GM13976 (cell line): ENCODE results near the gene B4GALT1.

Experiments used
- DNase-seq: peaks from one replicate; pipeline ENCODE4 v3.0.0; 2012; ENCODE audit warnings: low spot score
- in situ Hi-C: fragments of 300-500 bp; cut with MboI; formaldehyde crosslinking; loops from one replicate; pipeline ENCODE4 v1.12.0; 2022; ENCODE audit warnings: low sequenced_read_pairs, mixed read lengths, inconsistent platforms; ENCODE audit not compliant: unreplicated experiment
- TF ChIP-seq, protein P1 (sequence below): IDR thresholded peaks from 2 replicates; pipeline ENCODE4 v1.5.1; 2012; ENCODE audit warnings: borderline replicate concordance, mild to moderate bottlenecking; ENCODE audit not compliant: insufficient read depth; ENCODE audit errors: extremely low read depth, missing control alignments, control extremely low read depth

Gene B4GALT1

DNA sequence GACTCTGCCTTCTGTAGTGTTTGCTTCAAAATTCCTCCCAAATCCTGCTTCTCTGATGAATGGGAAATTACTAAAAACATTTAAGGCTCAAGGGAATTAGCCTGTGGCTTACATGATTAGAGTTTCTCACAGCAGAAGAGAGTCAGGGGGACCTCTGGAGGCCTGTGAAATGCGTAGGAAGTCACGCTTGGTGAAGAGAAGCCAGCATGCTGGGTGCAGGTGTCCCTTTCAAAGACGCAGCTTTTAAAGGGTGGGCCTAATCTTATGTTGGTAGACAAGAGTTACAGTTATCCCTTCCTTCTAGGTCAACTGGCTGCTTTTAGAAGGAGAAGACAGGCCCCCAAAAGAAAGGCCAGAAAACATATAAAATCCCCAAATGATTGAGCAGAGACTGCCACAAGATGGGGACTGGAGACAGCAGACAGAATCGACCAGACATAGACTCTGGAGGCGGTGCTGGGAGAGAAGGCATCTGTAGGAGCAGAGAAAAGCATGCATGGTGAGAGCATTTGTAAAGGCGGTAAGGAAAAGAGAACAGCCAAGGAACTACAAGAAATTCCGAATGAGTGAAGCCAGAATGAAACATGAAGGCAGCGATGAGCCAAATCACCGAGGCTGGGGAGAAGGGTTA, 42.3 kb downstream of the B4GALT1 start:
- in situ Hi-C loops: no loop called here
- TF ChIP-seq, protein P1, sequence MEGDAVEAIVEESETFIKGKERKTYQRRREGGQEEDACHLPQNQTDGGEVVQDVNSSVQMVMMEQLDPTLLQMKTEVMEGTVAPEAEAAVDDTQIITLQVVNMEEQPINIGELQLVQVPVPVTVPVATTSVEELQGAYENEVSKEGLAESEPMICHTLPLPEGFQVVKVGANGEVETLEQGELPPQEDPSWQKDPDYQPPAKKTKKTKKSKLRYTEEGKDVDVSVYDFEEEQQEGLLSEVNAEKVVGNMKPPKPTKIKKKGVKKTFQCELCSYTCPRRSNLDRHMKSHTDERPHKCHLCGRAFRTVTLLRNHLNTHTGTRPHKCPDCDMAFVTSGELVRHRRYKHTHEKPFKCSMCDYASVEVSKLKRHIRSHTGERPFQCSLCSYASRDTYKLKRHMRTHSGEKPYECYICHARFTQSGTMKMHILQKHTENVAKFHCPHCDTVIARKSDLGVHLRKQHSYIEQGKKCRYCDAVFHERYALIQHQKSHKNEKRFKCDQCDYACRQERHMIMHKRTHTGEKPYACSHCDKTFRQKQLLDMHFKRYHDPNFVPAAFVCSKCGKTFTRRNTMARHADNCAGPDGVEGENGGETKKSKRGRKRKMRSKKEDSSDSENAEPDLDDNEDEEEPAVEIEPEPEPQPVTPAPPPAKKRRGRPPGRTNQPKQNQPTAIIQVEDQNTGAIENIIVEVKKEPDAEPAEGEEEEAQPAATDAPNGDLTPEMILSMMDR: peak; percentile 19
- DNase-seq: peak; percentile 66

DNA sequence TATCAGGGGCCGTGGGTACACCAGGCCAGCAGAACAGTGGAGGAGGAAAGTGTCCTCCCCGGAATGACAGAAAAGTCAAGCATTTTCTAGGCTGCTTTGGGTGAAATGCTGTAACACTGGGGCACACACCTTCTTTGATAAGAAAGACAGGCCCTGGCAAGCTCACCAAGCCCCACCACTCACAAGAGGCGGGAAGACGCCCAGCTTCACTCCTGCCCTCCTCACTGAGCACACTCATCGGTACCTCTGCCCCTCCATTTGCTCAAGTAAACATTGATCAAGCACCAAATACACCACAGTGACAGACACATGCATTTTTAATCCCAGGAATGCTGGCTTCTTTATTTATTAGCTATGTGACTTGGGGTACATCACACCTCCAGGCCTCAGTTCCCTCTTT, 43.1 kb downstream of the B4GALT1 start:
- no peak for DNase-seq
- in situ Hi-C loops: no loop called here
- TF ChIP-seq, protein P1: no peak

DNA sequence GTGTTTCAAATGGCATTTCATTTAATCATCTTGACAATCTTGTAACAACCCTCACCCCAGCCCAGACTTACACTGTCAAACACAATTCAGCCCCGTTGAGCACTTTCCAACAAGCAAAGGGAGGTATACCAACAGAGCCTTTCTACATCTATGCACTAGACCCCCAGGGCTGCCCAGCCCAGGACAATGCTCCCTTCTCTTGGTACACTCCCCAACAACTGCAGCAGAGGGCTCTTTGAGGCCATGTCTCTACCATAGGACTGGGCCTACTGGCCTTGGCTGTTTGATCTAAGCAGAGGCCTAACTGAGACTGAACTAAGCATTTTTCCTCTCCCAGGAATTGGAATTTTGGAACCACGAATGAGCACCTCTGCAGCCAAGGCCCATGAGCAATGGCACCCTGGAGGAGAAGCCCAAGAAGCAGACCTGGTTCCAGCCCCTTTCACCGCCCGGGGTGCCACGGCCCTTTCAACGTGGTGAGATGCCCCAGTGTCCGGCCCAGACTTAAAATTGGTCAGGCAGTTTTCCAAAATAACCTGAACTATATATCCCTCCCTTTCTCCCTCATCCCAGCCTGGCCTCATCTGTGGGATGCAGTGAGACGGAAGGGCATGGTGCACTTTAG, 43.6 kb downstream of the B4GALT1 start:
- TF ChIP-seq, protein P1: no peak
- DNase-seq: no peak
- in situ Hi-C loops: no loop called here

DNA sequence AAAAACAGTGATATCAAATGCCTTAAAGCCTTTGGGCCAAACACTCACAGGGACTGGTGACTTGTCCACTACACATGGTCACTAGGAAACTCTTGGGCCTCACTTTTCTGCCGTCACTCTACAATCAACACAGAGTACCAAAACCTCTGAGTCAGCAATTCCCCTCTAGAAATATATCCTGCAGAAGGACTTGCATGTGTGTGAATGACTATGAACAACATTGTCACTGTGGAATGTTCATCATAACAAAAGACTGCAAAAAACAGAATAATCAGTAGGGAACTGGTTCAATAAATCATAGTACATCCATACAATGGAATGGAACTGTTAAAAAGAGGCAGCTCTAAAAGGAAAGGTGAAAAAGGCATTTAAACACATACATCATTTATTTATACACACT, 46.5 kb downstream of the B4GALT1 start:
- TF ChIP-seq, protein P1: no peak
- in situ Hi-C loops: no loop called here
- no peak for DNase-seq

DNA sequence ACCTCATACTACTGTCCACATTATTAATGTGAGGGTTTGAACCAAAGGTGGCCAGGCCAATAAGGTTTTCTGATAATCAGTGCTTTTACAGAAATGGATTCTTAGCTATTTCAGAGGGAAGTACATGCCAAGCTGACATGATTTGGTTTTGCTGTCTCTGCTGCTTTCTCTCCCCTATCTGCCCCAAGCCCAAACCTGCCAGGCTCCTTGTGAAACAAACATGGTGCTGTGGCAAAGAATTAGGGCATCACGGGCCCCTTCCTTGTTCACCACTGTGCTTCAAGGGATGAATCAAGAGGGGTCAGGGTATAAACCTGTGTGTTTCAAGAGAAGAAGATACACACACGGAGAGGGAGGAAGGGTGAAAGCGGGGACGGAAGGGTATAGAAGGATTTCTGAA, 49.3 kb downstream of the B4GALT1 start:
- in situ Hi-C loops: no loop called here

DNA sequence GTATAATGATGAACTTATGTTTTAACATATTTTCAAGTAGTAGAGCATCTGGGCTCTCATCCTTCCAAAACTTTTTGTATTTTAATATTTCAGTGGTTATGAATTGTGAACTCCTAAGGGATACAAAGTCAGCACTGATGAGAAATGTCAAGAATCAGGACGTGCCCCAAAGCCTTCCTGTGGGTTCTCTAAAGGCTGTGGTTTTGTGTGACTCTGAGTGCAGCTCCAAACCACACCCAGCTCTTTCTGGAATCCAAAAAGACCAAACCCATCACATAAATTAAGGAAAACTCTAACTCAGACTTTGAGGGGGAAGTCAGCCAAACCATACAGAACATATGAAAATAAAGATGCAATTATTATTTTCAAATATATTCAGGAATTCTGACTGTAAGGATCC, 49.8 kb downstream of the B4GALT1 start:
- TF ChIP-seq, protein P1: no peak
- DNase-seq: no peak

More for the DNA sequence above, 49.3 kb downstream of the B4GALT1 start:
- DNase-seq: no peak
- TF ChIP-seq, protein P1: no peak

More for the DNA sequence above, 49.8 kb downstream of the B4GALT1 start:
- in situ Hi-C loops: no loop called here
